SK-N-SH (cell line): ENCODE data around the gene KRTAP20-3. TPM values are rescaled to one million over a fixed set of nuclear protein-coding genes. Genes with fewer than 3 reads are reported as not detected.

ENCODE experiments used
- CTCF ChIA-PET: fragments of 300-600, 350-600 bp; formaldehyde crosslinking; extraction: SDS; loops from one replicate; lab custom pipeline; 2021; lab: Yijun Ruan, JAX
- POLR2A ChIA-PET: fragments of 350-600 bp; sonication (Branson Sonifier 250); formaldehyde crosslinking; extraction: SDS; loops from one replicate; lab custom pipeline; 2020; ENCODE audit warnings: antibody characterized with exemption, inconsistent platforms; lab: Yijun Ruan, JAX
- DNase-seq: peaks from one replicate; pipeline ENCODE4 v3.0.0; 2012
- H2AFZ ChIP-seq: fragments of 200-600 bp; sonication (generic); 2 replicates; pipeline ENCODE4 v1.8.1; 2016; ENCODE audit warnings: antibody characterized with exemption, mild to moderate bottlenecking, low read depth
- H3F3A ChIP-seq: fragments of 200-600 bp; sonication (generic); replicated peaks from 2 replicates; pipeline ENCODE3; 2016; ENCODE audit warnings: antibody characterized with exemption, mild to moderate bottlenecking; ENCODE audit not compliant: insufficient read depth
- H3K27ac ChIP-seq, 2 experiments: fragments of 200-500 bp in 1 of 2; fragments of 200-600 bp in 1 of 2; sonication (Bioruptor generic) in 1 of 2; sonication (generic), shearing (Covaris generic) in 1 of 2; 2 replicates each; pipeline versions ENCODE4 v1.5.1 to v1.6.1; 2014 to 2016; ENCODE audit warnings: low read depth in 2 of 2, inconsistent platforms in 1 of 2, low read length in 1 of 2, mild to moderate bottlenecking in 1 of 2, mixed read lengths in 1 of 2
- H3K27me3 ChIP-seq: fragments of 200-600 bp; sonication (generic), shearing (Covaris generic); 2 replicates; pipeline ENCODE4 v1.6.1; 2016; ENCODE audit warnings: mixed run types; ENCODE audit not compliant: insufficient read depth
- H3K36me3 ChIP-seq, 2 experiments: fragments of 200-500 bp in 1 of 2; fragments of 200-600 bp in 1 of 2; sonication (Bioruptor generic) in 1 of 2; sonication (generic) in 1 of 2; replicated peaks in 1 of 2; 2 replicates each; pipeline versions ENCODE3 to v1.5.1; 2014 to 2016; ENCODE audit warnings: low read length in 1 of 2, mild to moderate bottlenecking in 1 of 2; ENCODE audit not compliant: insufficient read depth in 2 of 2, control insufficient read depth in 1 of 2
- H3K4me1 ChIP-seq, 2 experiments: fragments of 200-500 bp in 1 of 2; fragments of 200-600 bp in 1 of 2; sonication (Bioruptor generic) in 1 of 2; sonication (generic), shearing (Covaris generic) in 1 of 2; 2 replicates each; pipeline versions ENCODE4 v1.5.1 to v1.6.1; 2014 to 2016; ENCODE audit warnings: low read depth in 1 of 2, low read length in 1 of 2, mixed run types in 1 of 2; ENCODE audit not compliant: insufficient read depth in 2 of 2, control insufficient read depth in 1 of 2
- H3K4me2 ChIP-seq: fragments of 200-600 bp; sonication (generic), shearing (Covaris generic); 2 replicates; pipeline ENCODE4 v1.6.1; 2017; ENCODE audit warnings: mixed run types
- H3K4me3 ChIP-seq, 2 experiments: fragments of 200-500 bp in 1 of 2; fragments of 200-600 bp in 1 of 2; sonication (Bioruptor generic) in 1 of 2; sonication (generic), shearing (Covaris generic) in 1 of 2; 2 replicates each; pipeline versions ENCODE4 v1.5.1 to v1.8.1; 2014 to 2016; ENCODE audit warnings: low read depth in 2 of 2, inconsistent platforms in 1 of 2, low read length in 1 of 2, mild to moderate bottlenecking in 1 of 2, mixed read lengths in 1 of 2, moderate library complexity in 1 of 2
- H3K79me2 ChIP-seq: fragments of 200-600 bp; sonication (generic); 2 replicates; pipeline ENCODE4 v1.8.1; 2017; ENCODE audit warnings: mild to moderate bottlenecking; ENCODE audit not compliant: insufficient read depth
- H3K9ac ChIP-seq: fragments of 200-600 bp; sonication (generic); 2 replicates; pipeline ENCODE4 v1.6.1; 2017; ENCODE audit warnings: mixed run types
- H3K9me2 ChIP-seq: fragments of 200-600 bp; sonication (generic); 2 replicates; pipeline ENCODE4 v1.6.1; 2017; ENCODE audit warnings: mixed run types
- H3K9me3 ChIP-seq: fragments of 200-600 bp; sonication (generic); 2 replicates; pipeline ENCODE4 v1.6.1; 2017; ENCODE audit warnings: mixed run types, mild to moderate bottlenecking, moderate library complexity
- H4K20me1 ChIP-seq: fragments of 200-600 bp; sonication (generic); 2 replicates; pipeline ENCODE4 v1.6.1; 2017; ENCODE audit warnings: mild to moderate bottlenecking, mixed run types; ENCODE audit not compliant: insufficient read depth
- CHD2 ChIP-seq: fragments of 150-350 bp; IDR thresholded peaks from 2 replicates; pipeline ENCODE4 v1.6.1; 2018; ENCODE audit warnings: low read length; ENCODE audit not compliant: partially characterized antibody
- EP300 ChIP-seq, 2 experiments: IDR thresholded peaks; 2 replicates each; pipeline versions ENCODE4 v1.4.0 to v1.6.1; 2012; ENCODE audit warnings: borderline replicate concordance in 1 of 2, low read depth in 1 of 2, low read length in 1 of 2
- FOSL2 ChIP-seq: IDR thresholded peaks from 2 replicates; pipeline ENCODE4 v1.4.0; 2012; ENCODE audit warnings: low read depth, mild to moderate bottlenecking, moderate library complexity, borderline replicate concordance
- FOXM1 ChIP-seq: IDR thresholded peaks from 2 replicates; pipeline ENCODE4 v1.4.0; 2012; ENCODE audit warnings: low read depth, mild to moderate bottlenecking
- GABPA ChIP-seq: IDR thresholded peaks from 2 replicates; pipeline ENCODE4 v1.4.0; 2012; ENCODE audit warnings: low read depth, mild to moderate bottlenecking
- MXI1 ChIP-seq: IDR thresholded peaks from 2 replicates; pipeline ENCODE4 v1.6.1; 2012; ENCODE audit warnings: mild to moderate bottlenecking, low read depth, low read length, improper control_type of control experiment
- NFIC ChIP-seq: IDR thresholded peaks from 2 replicates; pipeline ENCODE4 v1.4.0; 2012; ENCODE audit warnings: borderline replicate concordance
- NRF1 ChIP-seq: IDR thresholded peaks from 2 replicates; pipeline ENCODE4 v1.6.1; 2012; ENCODE audit warnings: low read depth, mild to moderate bottlenecking, low read length
- POLR2AphosphoS5 ChIP-seq: IDR thresholded peaks from 2 replicates; pipeline ENCODE4 v1.6.1; 2012; ENCODE audit warnings: low read depth, low read length
- RAD21 ChIP-seq: IDR thresholded peaks from 2 replicates; pipeline ENCODE4 v1.6.1; 2012; ENCODE audit warnings: mild to moderate bottlenecking, low read length
- RFX5 ChIP-seq: IDR thresholded peaks from 2 replicates; pipeline ENCODE4 v1.6.1; 2012; ENCODE audit warnings: mild to moderate bottlenecking, improper control_type of control experiment, low read length
- RXRA ChIP-seq: IDR thresholded peaks from 2 replicates; pipeline ENCODE4 v1.4.0; 2012; ENCODE audit warnings: low read depth, mild to moderate bottlenecking, borderline replicate concordance
- SIN3A ChIP-seq: IDR thresholded peaks from 2 replicates; pipeline ENCODE4 v1.6.1; 2012; ENCODE audit warnings: low read depth, mild to moderate bottlenecking, low read length, moderate library complexity, borderline replicate concordance
- TAF1 ChIP-seq: IDR thresholded peaks from 2 replicates; pipeline ENCODE4 v1.6.1; 2012; ENCODE audit warnings: low read depth, mild to moderate bottlenecking, low read length, moderate library complexity, borderline replicate concordance
- TCF12 ChIP-seq: IDR thresholded peaks from 2 replicates; pipeline ENCODE4 v1.4.0; 2012
- TEAD4 ChIP-seq: IDR thresholded peaks from 2 replicates; pipeline ENCODE4 v1.4.0; 2012; ENCODE audit warnings: mild to moderate bottlenecking, borderline replicate concordance; ENCODE audit not compliant: insufficient read depth
- YY1 ChIP-seq: IDR thresholded peaks from 2 replicates; pipeline ENCODE4 v1.4.0; 2012; ENCODE audit warnings: low read depth, mild to moderate bottlenecking
- WGBS: methylation state at CpG from one replicate; pipeline ENCODE4 v1.1.6; 2017; ENCODE audit warnings: low lambda C conversion rate; 5-methylcytosine and 5-hydroxymethylcytosine counted together
- polyA plus RNA-seq, 3 experiments: library from polyadenylated mRNA; depleted of rRNA; stranded (reverse); fragments of >200 nt; gene quantifications; 2 replicates each; pipeline ENCODE4 v1.2.3, GENCODE V29; 2012
- TF ChIP-seq, protein P1 (sequence below): IDR thresholded peaks from 2 replicates; pipeline ENCODE4 v1.4.0; 2012; ENCODE audit warnings: low read depth, borderline replicate concordance
- TF ChIP-seq, protein P2 (sequence below): IDR thresholded peaks from 2 replicates; pipeline ENCODE4 v1.4.0; 2012; ENCODE audit warnings: low read depth
- TF ChIP-seq, protein P3 (sequence below): fragments of 200-600 bp; sonication (generic); IDR thresholded peaks from 2 replicates; pipeline ENCODE4 v1.6.1; 2017; ENCODE audit warnings: antibody characterized with exemption, mild to moderate bottlenecking, moderate library complexity

The KRTAP20-3 gene
- not detected in 2 replicates for polyA plus RNA-seq (2012; rRNA removed)
- polyA plus RNA-seq (2012; cell fraction: cytosol; rRNA removed), result not detected in 2 replicates
- polyA plus RNA-seq (2012; cell fraction: nucleus; rRNA removed), result not detected in 2 replicates

DNA sequence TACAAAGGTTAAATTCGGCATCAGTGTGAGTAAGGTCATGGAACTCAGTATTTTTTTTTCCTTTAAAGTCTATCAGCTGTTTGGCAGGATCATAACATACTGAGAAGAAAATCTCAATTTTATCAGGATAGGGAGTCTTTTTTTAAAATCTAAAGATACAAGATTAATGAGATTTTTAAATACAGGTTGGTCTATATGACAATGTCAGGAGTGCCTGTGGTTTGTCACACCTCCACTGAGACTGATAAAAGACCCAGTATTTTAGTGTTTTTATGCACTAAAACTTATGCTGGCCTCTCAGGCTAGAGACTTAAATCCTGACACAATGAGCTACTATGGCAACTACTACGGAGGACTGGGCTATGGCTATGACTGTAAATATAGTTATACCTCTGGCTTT is at the start of gene KRTAP20-3:
KRTAP20-3 (plus strand) TSS at position 301 of the 400 bp plus-strand sequence.
- 2% methylated on average over 2 of the region's 2 CpGs for WGBS
- no peaks in the 10 kb centered on the region for H4K20me1 ChIP-seq
- TF ChIP-seq, protein P1, sequence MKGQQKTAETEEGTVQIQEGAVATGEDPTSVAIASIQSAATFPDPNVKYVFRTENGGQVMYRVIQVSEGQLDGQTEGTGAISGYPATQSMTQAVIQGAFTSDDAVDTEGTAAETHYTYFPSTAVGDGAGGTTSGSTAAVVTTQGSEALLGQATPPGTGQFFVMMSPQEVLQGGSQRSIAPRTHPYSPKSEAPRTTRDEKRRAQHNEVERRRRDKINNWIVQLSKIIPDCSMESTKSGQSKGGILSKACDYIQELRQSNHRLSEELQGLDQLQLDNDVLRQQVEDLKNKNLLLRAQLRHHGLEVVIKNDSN, result no peak
- TF ChIP-seq SIN3A (no peak), RXRA (no peak), CHD2 (no peak), FOSL2 (no peak), FOXM1 (no peak), TCF12 (no peak), RAD21 (no peak), MXI1 (no peak), GABPA (no peak), NRF1 (no peak), TAF1 (no peak), POLR2AphosphoS5 (no peak), NFIC (no peak), RFX5 (no peak), EP300 (IDR thresholded peaks at IDR 0.05; ENCODE audit: borderline replicate concordance in 1 of 2, low read depth in 1 of 2, low read length in 1 of 2) (no peak), YY1 (no peak), TEAD4 (no peak)
- TF ChIP-seq, protein P2, sequence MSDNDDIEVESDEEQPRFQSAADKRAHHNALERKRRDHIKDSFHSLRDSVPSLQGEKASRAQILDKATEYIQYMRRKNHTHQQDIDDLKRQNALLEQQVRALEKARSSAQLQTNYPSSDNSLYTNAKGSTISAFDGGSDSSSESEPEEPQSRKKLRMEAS, result no peak
- TF ChIP-seq, protein P3, sequence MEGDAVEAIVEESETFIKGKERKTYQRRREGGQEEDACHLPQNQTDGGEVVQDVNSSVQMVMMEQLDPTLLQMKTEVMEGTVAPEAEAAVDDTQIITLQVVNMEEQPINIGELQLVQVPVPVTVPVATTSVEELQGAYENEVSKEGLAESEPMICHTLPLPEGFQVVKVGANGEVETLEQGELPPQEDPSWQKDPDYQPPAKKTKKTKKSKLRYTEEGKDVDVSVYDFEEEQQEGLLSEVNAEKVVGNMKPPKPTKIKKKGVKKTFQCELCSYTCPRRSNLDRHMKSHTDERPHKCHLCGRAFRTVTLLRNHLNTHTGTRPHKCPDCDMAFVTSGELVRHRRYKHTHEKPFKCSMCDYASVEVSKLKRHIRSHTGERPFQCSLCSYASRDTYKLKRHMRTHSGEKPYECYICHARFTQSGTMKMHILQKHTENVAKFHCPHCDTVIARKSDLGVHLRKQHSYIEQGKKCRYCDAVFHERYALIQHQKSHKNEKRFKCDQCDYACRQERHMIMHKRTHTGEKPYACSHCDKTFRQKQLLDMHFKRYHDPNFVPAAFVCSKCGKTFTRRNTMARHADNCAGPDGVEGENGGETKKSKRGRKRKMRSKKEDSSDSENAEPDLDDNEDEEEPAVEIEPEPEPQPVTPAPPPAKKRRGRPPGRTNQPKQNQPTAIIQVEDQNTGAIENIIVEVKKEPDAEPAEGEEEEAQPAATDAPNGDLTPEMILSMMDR, result no peak
- TF ChIP-seq, all 33 proteins: peak for 0
- H3K9ac ChIP-seq, result no peak within 1 kb of the TSS
- H3K27ac ChIP-seq, result no peak within 1 kb of the TSS
- no peaks in the 10 kb centered on the region for H3K36me3 ChIP-seq
- H3K79me2 ChIP-seq, result no peaks in the 10 kb centered on the region
- no peak within 1 kb of the TSS for H2AFZ ChIP-seq
- POLR2A ChIA-PET, result no interaction called here
- CTCF ChIA-PET, result no interaction called here
- H3K4me2 ChIP-seq, result no peak within 1 kb of the TSS
- H3K9me3 ChIP-seq, result no peaks in the 10 kb centered on the region
- no peaks in the 10 kb centered on the region; the same call in 1 of the 2 replicates for H3K27me3 ChIP-seq
- H3F3A ChIP-seq, result no peaks in the 10 kb centered on the region
- H3K4me1 ChIP-seq, result no peaks in the 10 kb centered on the region
- no peaks in the 10 kb centered on the region for H3K9me2 ChIP-seq
- DNase-seq, result no peak
- no peak within 1 kb of the TSS for H3K4me3 ChIP-seq
